K562 (cell line): ENCODE data around the gene STEAP3. TPM values are rescaled to one million over a fixed set of nuclear protein-coding genes. Genes with fewer than 3 reads are reported as not detected.

Experiments
- ATAC-seq: fragments of 200-7000 bp; cut with Tn5 transposase; 3 replicates; pipeline ENCODE4 v1.9.1; 2020; ENCODE audit warnings: moderate library complexity
- BruUV-seq: library from RNA; stranded (reverse); fragments of 400-500 nt; replicated peaks from 2 replicates; lab custom pipeline; 2021; lab: Mats Ljungman, UMichigan
- CTCF ChIA-PET: fragments of 300-600 bp; formaldehyde crosslinking; extraction: SDS; loops from one replicate; lab custom pipeline; 2021; ENCODE audit warnings: low intra/inter-chr PET ratio; lab: Yijun Ruan, JAX
- POLR2A ChIA-PET: fragments of 300-600, 350-650 bp; sonication (Branson Sonifier 250); formaldehyde crosslinking; extraction: SDS; loops from one replicate; lab custom pipeline; 2021; ENCODE audit warnings: antibody characterized with exemption, inconsistent platforms; lab: Yijun Ruan, JAX
- DNase-seq, 4 experiments: peaks; one replicate each; pipeline versions ENCODE4 v3.0.0 to v3.0.0-alpha.2; 2011 to 2018; ENCODE audit warnings: low spot score in 3 of 4, mixed read lengths in 3 of 4; ENCODE audit errors: extremely low read depth in 1 of 4
- FAIRE-seq: peaks from 2 replicates; lab custom pipeline; 2011; peaks lifted over from hg19 to GRCh38; lab: Jason Lieb, UNC
- H2AFZ ChIP-seq: 2 replicates; pipeline ENCODE4 v1.6.0; 2011; ENCODE audit warnings: low read depth, low read length, control low read depth, inconsistent platforms
- H3K27ac ChIP-seq: fragments of 200-600 bp; 3 replicates; pipeline ENCODE4 v1.8.0; 2011; ENCODE audit warnings: low read depth, mild to moderate bottlenecking, control low read depth, inconsistent platforms, low read length, moderate library complexity, mixed read lengths; ENCODE audit errors: extremely low read depth
- H3K27me3 ChIP-seq, 2 experiments: fragments of 300-600 bp in 1 of 2; 2 replicates in 1 of 2; 3 replicates in 1 of 2; pipeline versions ENCODE4 v1.6.0 to v1.8.0; 2011; ENCODE audit warnings: inconsistent platforms in 2 of 2, low read length in 2 of 2, mild to moderate bottlenecking in 1 of 2, mixed read lengths in 1 of 2, moderate library complexity in 1 of 2; ENCODE audit not compliant: control insufficient read depth in 2 of 2, insufficient read depth in 2 of 2
- H3K36me3 ChIP-seq: fragments of 300-600 bp; 3 replicates; pipeline ENCODE4 v1.8.0; 2011; ENCODE audit warnings: mild to moderate bottlenecking, low read length, inconsistent platforms; ENCODE audit not compliant: control insufficient read depth, insufficient read depth
- H3K4me1 ChIP-seq, 2 experiments: fragments of 200-600 bp in 1 of 2; replicated peaks in 1 of 2; 2 replicates in 1 of 2; 3 replicates in 1 of 2; pipeline versions ENCODE4 v1.5.1 to v1.8.0; 2011; ENCODE audit warnings: inconsistent platforms in 2 of 2, low read length in 2 of 2, mild to moderate bottlenecking in 1 of 2, mixed read lengths in 1 of 2, moderate library complexity in 1 of 2; ENCODE audit not compliant: control insufficient read depth in 2 of 2, insufficient read depth in 2 of 2
- H3K4me2 ChIP-seq: 2 replicates; pipeline ENCODE4 v1.6.1; 2011; ENCODE audit warnings: low read length, control low read depth, inconsistent platforms, mixed read lengths; ENCODE audit not compliant: insufficient read depth
- H3K4me3 ChIP-seq: fragments of 200-600 bp; sonication (generic), shearing (Covaris generic); 2 replicates; pipeline ENCODE4 v1.5.1; 2016; ENCODE audit warnings: control low read depth, inconsistent platforms
- H3K79me2 ChIP-seq: fragments of 200-600 bp; 3 replicates; pipeline ENCODE4 v1.8.0; 2011; ENCODE audit warnings: low read length, inconsistent platforms; ENCODE audit not compliant: control insufficient read depth, insufficient read depth
- H3K9ac ChIP-seq, 2 experiments: 2 replicates each; pipeline versions ENCODE4 v1.6.0 to v1.6.1; 2011; ENCODE audit warnings: low read depth in 2 of 2, low read length in 2 of 2, control low read depth in 1 of 2, inconsistent platforms in 1 of 2, mild to moderate bottlenecking in 1 of 2, mixed read lengths in 1 of 2; ENCODE audit not compliant: insufficient read depth in 1 of 2
- H3K9me1 ChIP-seq: one replicate; pipeline ENCODE4 v1.6.0; 2011; ENCODE audit warnings: inconsistent platforms, mild to moderate bottlenecking, low read length, moderate library complexity; ENCODE audit not compliant: control insufficient read depth, insufficient read depth
- H3K9me3 ChIP-seq: replicated peaks from 2 replicates; pipeline ENCODE4 v1.5.1; 2011; ENCODE audit warnings: low read depth, low read length, inconsistent platforms; ENCODE audit not compliant: control insufficient read depth, insufficient read depth
- H4K20me1 ChIP-seq: replicated peaks from 2 replicates; pipeline ENCODE4 v1.6.1; 2011; ENCODE audit warnings: low read length, inconsistent platforms, mixed read lengths; ENCODE audit not compliant: control insufficient read depth, insufficient read depth
- KDM4B ChIP-seq, 2 experiments: fragments of 450-650 bp in 1 of 2; sonication (generic) in 1 of 2; IDR thresholded peaks; 2 replicates each; pipeline ENCODE4 v1.6.1; 2016 to 2017; ENCODE audit warnings: borderline replicate concordance in 2 of 2, antibody characterized with exemption in 1 of 2, low read depth in 1 of 2, mild to moderate bottlenecking in 1 of 2
- ZBED1 ChIP-seq: IDR thresholded peaks from 2 replicates; pipeline ENCODE4 v1.6.1; 2014
- ZNF407 ChIP-seq: fragments of 450-650 bp; IDR thresholded peaks from 2 replicates; pipeline ENCODE4 v1.6.1; 2016; ENCODE audit warnings: low read depth
- ZNF830 ChIP-seq: fragments of 250-450 bp; sonication (Bioruptor Pico); IDR thresholded peaks from 2 replicates; pipeline ENCODE4 v1.5.0; 2021; ENCODE audit warnings: mild to moderate bottlenecking
- WGBS: fragments of 100-300 bp; shearing (Covaris generic); methylation state at CpG from one replicate; pipeline ENCODE4 v1.1.6; 2016; ENCODE audit warnings: low coverage, mixed read lengths; ENCODE audit not compliant: insufficient coverage; ENCODE audit errors: missing lambda C conversion rate; 5-methylcytosine and 5-hydroxymethylcytosine counted together
- in situ Hi-C: fragments of 300-500 bp; cut with MboI; formaldehyde crosslinking; loops from 4 replicates; pipeline ENCODE4 v1.15.0; 2018; ENCODE audit warnings: inconsistent platforms, mixed read lengths
- intact Hi-C: fragments of 100-400 bp; cut with micrococcal nuclease; formaldehyde crosslinking; loops from 2 replicates; pipeline ENCODE4 v1.14.2; 2022
- polyA plus RNA-seq, 8 experiments: library from polyadenylated mRNA; depleted of rRNA in 4 of 8; stranded (reverse) in 5 of 8; unstranded in 3 of 8; fragments of >200 nt; fragmentation: Nextera tagmentation in 2 of 8; fragmentation: Illumina TruSeq in 1 of 8; extraction: Ambion mirVana in 2 of 8; extraction: Trizol in 1 of 8; gene quantifications; 2 replicates each; pipeline versions ENCODE4 v1.2.1 to v1.2.3, GENCODE V29; 2011 to 2014; ENCODE audit warnings: inconsistent platforms in 1 of 8, missing spikeins in 1 of 8
- total RNA-seq, 7 experiments: library from RNA; depleted of rRNA in 6 of 7; stranded (reverse); fragments of >200 nt in 6 of 7; fragmentation: Illumina TruSeq in 2 of 7; extraction: Trizol in 2 of 7; gene quantifications; 2 replicates each; pipeline versions ENCODE4 v1.2.1 to v1.2.3, GENCODE V29; 2011 to 2021; ENCODE audit warnings: low replicate concordance in 1 of 7
- TF ChIP-seq, protein P1 (sequence below), 2 experiments: IDR thresholded peaks; 2 replicates each; pipeline ENCODE4 v1.6.1; 2012; ENCODE audit warnings: improper control_type of control experiment in 2 of 2, low read depth in 2 of 2, low read length in 2 of 2, borderline replicate concordance in 1 of 2

STEAP3 gene
- total and polyA plus RNA-seq, 9 of the 15 experiments (the other 6 are each of a cell fraction or from before 2014, with no cell fraction given): 1.8 to 31.6 (median 9.0) TPM

- no peaks in the 10 kb centered on the region for H3K4me1 ChIP-seq
- no peaks in the 10 kb centered on the region for H3K36me3 ChIP-seq
- H3K9me3 ChIP-seq: no peaks in the 10 kb centered on the region
- H3K4me2 ChIP-seq: no peak overlapping the region
- no peaks in the 10 kb centered on the region for H3K9me1 ChIP-seq
- FAIRE-seq (no peak), ATAC-seq (no peak), DNase-seq (no peak)
- H3K79me2 ChIP-seq: no peaks in the 10 kb centered on the region
- H2AFZ ChIP-seq: no peak overlapping the region
- ChIA-PET POLR2A (no interaction called here), CTCF (no interaction called here)
- H4K20me1 ChIP-seq: no peaks in the 10 kb centered on the region
- no peak for TF ChIP-seq KDM4B (IDR thresholded peaks at IDR 0.05; ENCODE audit: borderline replicate concordance in 2 of 2, low read depth in 1 of 2)
- TF ChIP-seq ZNF830 (CRISPR knock-in tag): no peak
- no peak for TF ChIP-seq ZBED1
- TF ChIP-seq, protein P1, sequence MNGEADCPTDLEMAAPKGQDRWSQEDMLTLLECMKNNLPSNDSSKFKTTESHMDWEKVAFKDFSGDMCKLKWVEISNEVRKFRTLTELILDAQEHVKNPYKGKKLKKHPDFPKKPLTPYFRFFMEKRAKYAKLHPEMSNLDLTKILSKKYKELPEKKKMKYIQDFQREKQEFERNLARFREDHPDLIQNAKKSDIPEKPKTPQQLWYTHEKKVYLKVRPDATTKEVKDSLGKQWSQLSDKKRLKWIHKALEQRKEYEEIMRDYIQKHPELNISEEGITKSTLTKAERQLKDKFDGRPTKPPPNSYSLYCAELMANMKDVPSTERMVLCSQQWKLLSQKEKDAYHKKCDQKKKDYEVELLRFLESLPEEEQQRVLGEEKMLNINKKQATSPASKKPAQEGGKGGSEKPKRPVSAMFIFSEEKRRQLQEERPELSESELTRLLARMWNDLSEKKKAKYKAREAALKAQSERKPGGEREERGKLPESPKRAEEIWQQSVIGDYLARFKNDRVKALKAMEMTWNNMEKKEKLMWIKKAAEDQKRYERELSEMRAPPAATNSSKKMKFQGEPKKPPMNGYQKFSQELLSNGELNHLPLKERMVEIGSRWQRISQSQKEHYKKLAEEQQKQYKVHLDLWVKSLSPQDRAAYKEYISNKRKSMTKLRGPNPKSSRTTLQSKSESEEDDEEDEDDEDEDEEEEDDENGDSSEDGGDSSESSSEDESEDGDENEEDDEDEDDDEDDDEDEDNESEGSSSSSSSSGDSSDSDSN (IDR thresholded peaks at IDR 0.05; ENCODE audit: borderline replicate concordance in 1 of 2, low read depth in 2 of 2, low read length in 2 of 2): no peak
- TF ChIP-seq ZNF407: no peak
- 6% methylated on average over 2 of the region's 2 CpGs for whole genome bisulfite sequencing
- H3K9ac ChIP-seq: no peak overlapping the region
- in situ Hi-C loops (no loop called here), intact Hi-C loops (no loop called here)
- H3K27me3 ChIP-seq: peaks cover 0 to 11% of the 10 kb centered on the region in 2 experiments; a peak in 2 of 5 replicates
- no TSS peak for BruUV-seq
- no peak overlapping the region for H3K27ac ChIP-seq
- no peak overlapping the region for H3K4me3 ChIP-seq
Measured at GRCh38 chr2:119304847-119305246, 81.2 kb downstream of the STEAP3 start.
